LoVo (cell line): Measurements from ENCODE around the gene ANKS1B.
"Not testable (repeated sequence)": the region's sequence is repeated elsewhere in the genome, so short reads cannot be mapped to it uniquely, and the experiment has no call there.

Source experiments
- DNase-seq: peaks from one replicate; pipeline ENCODE4 v3.0.0-alpha.2; 2016; ENCODE audit warnings: low spot score

The ANKS1B gene

GRCh38 chr12:99577125-99577524, 407.6 kb downstream of the ANKS1B start:
- DNase-seq = not testable (repeated sequence)

- no peak for DNase-seq
Measured at GRCh38 chr12:99573980-99574379, 410.8 kb downstream of the ANKS1B start.

DNA sequence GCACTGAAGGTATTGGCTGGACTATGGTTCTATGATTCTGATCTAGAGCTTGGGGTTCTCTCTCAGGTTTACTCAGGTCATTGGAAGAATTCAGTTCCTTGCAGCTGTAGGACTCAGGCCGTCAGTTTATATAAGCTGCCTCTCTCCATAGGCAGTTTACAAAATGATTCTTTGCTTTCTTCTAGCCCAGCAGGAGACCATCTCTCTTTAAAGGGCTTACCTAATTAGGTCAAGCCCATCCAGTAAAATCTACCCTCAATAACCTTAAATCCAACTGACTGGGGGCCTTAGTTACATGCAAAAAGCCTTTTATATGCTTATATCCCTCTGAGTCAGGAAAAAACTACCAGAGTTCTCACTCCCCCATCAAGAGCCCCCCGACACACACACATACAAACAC, 417.7 kb downstream of the ANKS1B start:
- no peak for DNase-seq

DNA sequence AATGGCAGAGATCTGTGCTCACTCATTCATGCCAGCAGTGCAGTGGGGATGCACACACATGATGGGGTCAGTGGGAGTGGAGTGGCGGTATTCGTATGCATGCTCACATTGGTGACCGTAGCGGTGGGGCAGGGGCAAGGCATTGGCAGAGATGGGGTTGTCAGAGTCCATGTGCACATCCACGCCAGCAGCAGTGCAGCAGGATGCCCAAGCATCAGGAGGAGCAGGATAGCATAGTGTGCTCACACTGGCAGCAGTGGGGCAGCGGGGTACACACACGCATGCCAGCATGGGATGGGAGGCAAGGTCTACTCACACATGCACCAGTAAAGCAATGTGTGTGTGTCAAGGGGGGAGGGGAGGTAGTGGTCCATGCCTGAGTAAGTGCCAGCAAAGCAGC, 426.6 kb downstream of the ANKS1B start:
- DNase-seq = no peak

DNA sequence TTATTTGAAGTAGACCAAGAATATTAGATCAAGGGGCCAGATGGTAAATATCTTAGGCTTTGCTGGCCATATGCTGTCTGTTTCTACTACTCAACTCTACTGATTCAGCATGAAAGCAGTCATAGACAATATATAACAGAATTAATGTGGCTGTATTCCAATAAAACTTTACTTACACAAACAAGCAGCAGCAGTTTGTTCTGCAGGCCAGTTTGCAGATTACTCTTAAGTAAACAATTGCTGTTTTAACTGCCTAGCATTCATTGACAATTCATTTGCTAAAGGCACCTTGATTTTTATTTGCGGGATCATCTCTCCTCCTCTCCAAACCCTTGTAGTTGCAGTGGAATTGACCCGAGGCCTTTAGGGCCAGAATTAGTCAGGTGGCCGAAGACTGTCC, 431.3 kb downstream of the ANKS1B start:
- no peak for DNase-seq

- no peak for DNase-seq
Measured at GRCh38 chr12:99552022-99552421, 432.7 kb downstream of the ANKS1B start.

DNA sequence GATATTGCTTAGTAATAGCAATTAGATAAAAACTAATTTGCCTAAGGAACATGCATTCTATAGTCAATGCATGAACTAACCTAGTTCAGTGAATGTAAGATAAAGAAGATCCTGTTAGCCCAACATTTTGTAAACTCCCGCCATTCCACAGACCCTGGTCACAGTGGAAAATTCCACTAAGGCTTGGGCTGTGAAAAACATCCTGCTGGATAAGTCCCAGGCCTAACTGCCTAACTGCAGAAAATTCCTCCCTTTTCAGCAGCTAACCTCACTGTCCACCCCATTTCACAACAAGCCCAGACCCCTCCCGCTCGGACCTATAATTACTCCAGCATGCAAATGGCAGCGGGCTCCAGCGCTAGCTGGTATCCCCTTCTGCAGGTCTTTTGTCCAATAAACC, 435.1 kb downstream of the ANKS1B start:
- DNase-seq = no peak

GRCh38 chr12:99549196-99549595, 435.5 kb downstream of the ANKS1B start:
- no peak for DNase-seq

- DNase-seq = no peak
Measured at GRCh38 chr12:99544457-99544856, 440.3 kb downstream of the ANKS1B start.

GRCh38 chr12:99529966-99530365, 454.8 kb downstream of the ANKS1B start:
- DNase-seq = no peak

DNA sequence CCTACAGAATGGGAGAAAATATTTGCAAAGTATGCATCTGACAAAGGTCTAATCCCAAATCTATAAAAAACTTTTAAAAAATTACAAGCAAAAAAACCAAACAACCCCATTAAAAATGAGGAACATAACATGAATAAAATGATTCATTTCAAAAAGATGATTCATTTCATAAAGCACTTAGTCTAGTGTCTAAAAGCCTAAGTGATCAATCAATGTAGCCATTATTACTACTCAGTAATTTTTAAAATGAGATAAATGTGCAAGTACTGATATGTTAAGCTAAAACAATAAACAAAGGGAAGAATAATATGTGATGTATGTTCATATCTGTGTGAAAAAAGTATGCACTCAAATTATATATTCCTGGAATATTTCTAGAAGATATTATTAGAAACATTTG, 456.3 kb downstream of the ANKS1B start:
- no peak for DNase-seq

GRCh38 chr12:99523853-99524252, 460.9 kb downstream of the ANKS1B start:
- no peak for DNase-seq

- no peak for DNase-seq
Measured at GRCh38 chr12:99522456-99522855, 462.3 kb downstream of the ANKS1B start.

- DNase-seq = no peak
Measured at GRCh38 chr12:99521664-99522063, 463.1 kb downstream of the ANKS1B start.

GRCh38 chr12:99513066-99513465, 471.7 kb downstream of the ANKS1B start:
- DNase-seq = no peak

DNA sequence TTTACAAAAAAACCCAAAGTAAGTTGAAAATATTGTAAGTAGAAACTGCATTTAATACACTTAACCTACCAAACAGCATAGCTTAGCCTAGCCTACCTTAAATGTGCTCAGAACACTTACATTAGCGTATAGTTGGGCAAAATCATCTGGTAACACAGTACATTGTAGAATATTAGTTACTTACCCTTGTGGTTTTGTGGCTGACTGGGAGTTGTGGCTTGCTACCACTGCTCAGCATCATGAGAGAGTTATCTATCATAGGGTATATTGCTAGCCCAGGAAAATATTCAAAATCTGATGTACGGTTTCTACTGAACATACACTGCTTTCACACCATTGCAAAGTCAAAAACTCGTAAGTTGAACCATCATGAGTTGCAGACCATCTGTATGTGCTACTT, 478.9 kb downstream of the ANKS1B start:
- no peak for DNase-seq

- DNase-seq = no peak
Measured at GRCh38 chr12:99498756-99499155, 486.0 kb downstream of the ANKS1B start.

GRCh38 chr12:99495799-99496198, 488.9 kb downstream of the ANKS1B start:
- no peak for DNase-seq

DNA sequence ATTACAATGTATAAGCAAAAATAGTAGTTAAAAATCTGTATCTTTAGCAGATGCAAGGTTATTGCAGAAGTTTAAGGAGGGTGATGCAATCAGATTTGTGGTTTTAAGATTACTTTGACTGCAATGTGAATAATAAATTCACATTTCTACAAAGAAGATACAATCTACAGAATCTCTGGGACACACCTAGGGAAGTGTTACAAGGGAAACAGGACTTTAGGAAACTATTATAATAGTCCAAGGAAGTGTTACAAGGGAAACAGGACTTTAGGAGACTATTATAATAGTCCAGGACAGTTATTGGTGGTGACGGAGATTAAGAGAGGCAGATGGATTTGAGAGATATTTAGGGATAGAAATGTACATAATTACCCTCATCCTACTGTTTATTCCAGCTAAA, 491.5 kb downstream of the ANKS1B start:
- DNase-seq = no peak

DNA sequence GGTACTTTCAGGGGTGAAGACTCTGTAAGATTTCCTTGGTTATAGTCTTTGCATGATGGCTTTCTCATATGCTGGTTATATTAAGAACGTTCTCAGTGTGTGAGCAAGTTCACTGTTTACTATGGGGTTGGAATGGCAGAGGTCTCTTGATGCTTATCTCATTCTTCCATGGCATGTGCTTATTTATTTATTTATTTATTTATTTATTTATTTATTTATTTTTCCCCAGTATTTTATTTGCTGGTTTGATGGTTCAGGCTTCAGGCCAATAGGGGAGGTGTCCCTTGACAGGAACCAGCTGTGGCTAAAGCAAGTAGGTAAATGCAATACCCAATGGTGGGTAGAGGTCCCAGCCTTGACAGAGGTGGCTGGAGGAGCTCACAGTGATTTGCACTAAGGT, 498.5 kb downstream of the ANKS1B start:
- no peak for DNase-seq

DNA sequence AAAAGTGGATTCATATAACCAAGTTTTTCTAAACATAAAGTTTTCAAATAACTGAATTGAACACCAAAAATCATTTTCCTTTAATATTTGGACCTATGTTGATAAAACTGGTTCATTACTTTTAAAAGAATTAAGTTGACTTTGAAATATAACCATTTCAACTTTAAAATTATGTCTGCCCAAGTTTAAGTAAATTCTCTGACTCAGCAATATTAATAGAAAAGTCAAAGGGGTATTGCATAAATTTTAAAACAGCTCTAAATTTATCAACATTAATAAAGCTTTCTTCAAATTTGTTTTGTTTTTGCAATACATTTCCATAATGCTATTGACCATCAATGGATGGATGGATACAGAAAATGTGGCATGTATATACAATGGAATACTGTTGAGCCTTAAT, 505.6 kb downstream of the ANKS1B start:
- DNase-seq = no peak

GRCh38 chr12:99476956-99477355, 507.8 kb downstream of the ANKS1B start:
- no peak for DNase-seq

- peak; percentile 94 for DNase-seq
Measured at GRCh38 chr12:99455350-99456035, 529.2 kb downstream of the ANKS1B start.

- DNase-seq = no peak
Measured at GRCh38 chr12:99454539-99455172, 530.1 kb downstream of the ANKS1B start.
